H1 (cell line): ENCODE measurements around the gene TMEM154. TPM values are rescaled to one million over a fixed set of nuclear protein-coding genes. Genes with fewer than 3 reads are reported as not detected.
A peak's percentile ranks its signal among the peaks of the same experiment; 100 is the strongest.

ENCODE experiments used
- CTCF ChIA-PET: fragments of 300-600 bp; sonication (Branson Sonifier 250); formaldehyde crosslinking; loops from one replicate; lab custom pipeline; 2021; ENCODE audit not compliant: partially characterized antibody; lab: Charles Lee
- POLR2A ChIA-PET: fragments of 300-600 bp; sonication (Branson Sonifier 250); formaldehyde crosslinking; loops from one replicate; lab custom pipeline; 2021; ENCODE audit warnings: inconsistent platforms; ENCODE audit not compliant: partially characterized antibody; lab: Charles Lee
- DNase-seq, 2 experiments: peaks; one replicate each; pipeline versions ENCODE4 v3.0.0 to v3.0.0-alpha.2; 2010 to 2022; ENCODE audit warnings: low spot score in 2 of 2, low read depth in 1 of 2, mixed read lengths in 1 of 2
- FAIRE-seq: peaks from 2 replicates; lab custom pipeline; 2011; peaks lifted over from hg19 to GRCh38; lab: Jason Lieb, UNC
- H2AFZ ChIP-seq: 2 replicates; pipeline ENCODE4 v1.8.1; 2012; ENCODE audit warnings: low read length, inconsistent platforms
- H2AK5ac ChIP-seq: 2 replicates; pipeline ENCODE4 v1.6.1; 2013; ENCODE audit warnings: low read depth, low read length
- H2BK120ac ChIP-seq: replicated peaks from 2 replicates; pipeline ENCODE3; 2013; ENCODE audit warnings: low read depth, low read length, inconsistent platforms
- H2BK12ac ChIP-seq: 2 replicates; pipeline ENCODE4 v1.6.1; 2013; ENCODE audit warnings: low read depth, low read length
- H2BK15ac ChIP-seq: 2 replicates; pipeline ENCODE4 v1.6.1; 2013; ENCODE audit warnings: low read length
- H2BK20ac ChIP-seq: 2 replicates; pipeline ENCODE4 v1.6.1; 2013; ENCODE audit warnings: low read length
- H2BK5ac ChIP-seq: 2 replicates; pipeline ENCODE4 v1.6.1; 2013; ENCODE audit warnings: low read depth, low read length
- H3K14ac ChIP-seq: 2 replicates; pipeline ENCODE4 v1.6.1; 2013; ENCODE audit warnings: inconsistent platforms; ENCODE audit not compliant: insufficient read length
- H3K18ac ChIP-seq: 2 replicates; pipeline ENCODE4 v1.6.1; 2013; ENCODE audit warnings: low read length; ENCODE audit errors: extremely low read depth
- H3K23ac ChIP-seq: 2 replicates; pipeline ENCODE4 v1.6.1; 2013; ENCODE audit warnings: inconsistent platforms; ENCODE audit not compliant: insufficient read length
- H3K23me2 ChIP-seq: 2 replicates; pipeline ENCODE4 v1.6.1; 2013; ENCODE audit warnings: low read depth, low read length
- H3K27ac ChIP-seq: 2 replicates; pipeline ENCODE4 v1.6.1; 2011; ENCODE audit warnings: low read depth, low read length, inconsistent platforms
- H3K27me3 ChIP-seq, 4 experiments: replicated peaks in 1 of 4; 1 replicate in 1 of 4; 2 replicates in 3 of 4; pipeline versions ENCODE4 v1.6.1 to v1.8.1; 2011 to 2013; ENCODE audit warnings: low read length in 3 of 4, mild to moderate bottlenecking in 3 of 4, inconsistent platforms in 2 of 4, mixed read lengths in 2 of 4, moderate library complexity in 1 of 4; ENCODE audit not compliant: control insufficient read depth in 3 of 4, insufficient read depth in 3 of 4; ENCODE audit errors: extremely low read depth in 1 of 4
- H3K36me3 ChIP-seq, 4 experiments: 2 replicates each; pipeline versions ENCODE4 v1.6.1 to v1.8.1; 2011 to 2013; ENCODE audit warnings: mild to moderate bottlenecking in 4 of 4, low read length in 3 of 4, moderate library complexity in 2 of 4, control low read depth in 1 of 4, inconsistent platforms in 1 of 4; ENCODE audit not compliant: insufficient read depth in 4 of 4, control insufficient read depth in 2 of 4
- H3K4ac ChIP-seq: replicated peaks from 2 replicates; pipeline ENCODE3; 2013; ENCODE audit warnings: low read length, low read depth, mixed read lengths, inconsistent platforms; ENCODE audit not compliant: insufficient read length
- H3K4me1 ChIP-seq, 4 experiments: replicated peaks in 1 of 4; 1 replicate in 1 of 4; 2 replicates in 3 of 4; pipeline versions ENCODE4 v1.6.1 to v1.8.1; 2011 to 2013; ENCODE audit warnings: low read length in 3 of 4, inconsistent platforms in 2 of 4, mixed read lengths in 1 of 4; ENCODE audit not compliant: insufficient read depth in 4 of 4, control insufficient read depth in 3 of 4
- H3K4me2 ChIP-seq, 2 experiments: 2 replicates each; pipeline versions ENCODE4 v1.6.1 to v1.8.1; 2011 to 2013; ENCODE audit warnings: low read depth in 2 of 2, low read length in 2 of 2, control low read depth in 1 of 2, inconsistent platforms in 1 of 2, mild to moderate bottlenecking in 1 of 2; ENCODE audit not compliant: insufficient read depth in 1 of 2
- H3K4me3 ChIP-seq, 4 experiments: fragments of 200-600, 300-600 bp in 1 of 4; sonication (generic), shearing (Covaris generic), sonication (Bioruptor Twin) in 1 of 4; 2 replicates each; pipeline versions ENCODE4 v1.5.1 to v1.8.1; 2011 to 2016; ENCODE audit warnings: low read length in 4 of 4, low read depth in 3 of 4, control low read depth in 2 of 4, inconsistent platforms in 2 of 4, mild to moderate bottlenecking in 2 of 4, mixed read lengths in 1 of 4, moderate library complexity in 1 of 4; ENCODE audit not compliant: insufficient read depth in 2 of 4; ENCODE audit errors: extremely low read depth in 1 of 4
- H3K56ac ChIP-seq: replicated peaks from 2 replicates; pipeline ENCODE3; 2013; ENCODE audit warnings: low read depth, mild to moderate bottlenecking, mixed read lengths, low read length, inconsistent platforms; ENCODE audit not compliant: insufficient read length
- H3K79me1 ChIP-seq: 2 replicates; pipeline ENCODE4 v1.6.1; 2013; ENCODE audit warnings: low read depth, low read length, control low read depth
- H3K79me2 ChIP-seq, 2 experiments: 2 replicates each; pipeline versions ENCODE4 v1.6.1 to v1.8.1; 2012 to 2013; ENCODE audit warnings: low read length in 2 of 2, mild to moderate bottlenecking in 2 of 2, inconsistent platforms in 1 of 2; ENCODE audit not compliant: insufficient read depth in 2 of 2, control insufficient read depth in 1 of 2
- H3K9ac ChIP-seq, 4 experiments: replicated peaks in 1 of 4; 1 replicate in 1 of 4; 2 replicates in 3 of 4; pipeline versions ENCODE4 v1.6.1 to v1.8.1; 2011 to 2013; ENCODE audit warnings: low read depth in 3 of 4, low read length in 3 of 4, control low read depth in 2 of 4, mild to moderate bottlenecking in 2 of 4, moderate library complexity in 2 of 4, inconsistent platforms in 1 of 4; ENCODE audit errors: extremely low read depth in 1 of 4
- H3K9me3 ChIP-seq, 2 experiments: 2 replicates each; pipeline versions ENCODE4 v1.6.1 to v1.8.1; 2012 to 2013; ENCODE audit warnings: mild to moderate bottlenecking in 2 of 2, moderate library complexity in 2 of 2, control low read depth in 1 of 2, inconsistent platforms in 1 of 2, low read depth in 1 of 2, low read length in 1 of 2, mixed read lengths in 1 of 2; ENCODE audit not compliant: insufficient read depth in 2 of 2
- H4K20me1 ChIP-seq, 2 experiments: replicated peaks in 1 of 2; 2 replicates each; pipeline versions ENCODE3 to v1.8.1; 2011 to 2013; ENCODE audit warnings: inconsistent platforms in 2 of 2, low read length in 2 of 2, mild to moderate bottlenecking in 1 of 2; ENCODE audit not compliant: insufficient read depth in 2 of 2, control insufficient read depth in 1 of 2
- H4K5ac ChIP-seq: 2 replicates; pipeline ENCODE4 v1.6.1; 2013; ENCODE audit warnings: low read length, low read depth, mixed read lengths, inconsistent platforms; ENCODE audit not compliant: insufficient read length
- H4K8ac ChIP-seq: 2 replicates; pipeline ENCODE4 v1.8.0; 2013; ENCODE audit warnings: mild to moderate bottlenecking, moderate library complexity, low read length, inconsistent platforms; ENCODE audit not compliant: insufficient read depth; ENCODE audit errors: extremely low read depth
- H4K91ac ChIP-seq: replicated peaks from 2 replicates; pipeline ENCODE3; 2013; ENCODE audit warnings: low read length, mixed read lengths, inconsistent platforms; ENCODE audit not compliant: insufficient read length
- CBX5 ChIP-seq: fragments of 300-800, 300-1000 bp; sonication (generic); IDR thresholded peaks from 2 replicates; pipeline ENCODE4 v1.7.1; 2016; ENCODE audit warnings: antibody characterized with exemption, low read length, low read depth
- EZH2 ChIP-seq: fragments of 200-600 bp; sonication (generic); IDR thresholded peaks from 2 replicates; pipeline ENCODE4 v1.7.1; 2012; ENCODE audit warnings: low read depth, mild to moderate bottlenecking, moderate library complexity, low read length, inconsistent platforms; ENCODE audit not compliant: severe bottlenecking
- POLR2A ChIP-seq, 2 experiments: IDR thresholded peaks; 1 replicate in 1 of 2; 2 replicates in 1 of 2; pipeline ENCODE4 v1.6.1; 2011; ENCODE audit warnings: low read depth in 2 of 2, low read length in 2 of 2, mild to moderate bottlenecking in 2 of 2; ENCODE audit errors: control extremely low read depth in 1 of 2
- RAD21 ChIP-seq, 2 experiments: IDR thresholded peaks in 1 of 2; conservative IDR thresholded peaks in 1 of 2; 2 replicates each; pipeline ENCODE4 v1.6.1; 2011; ENCODE audit warnings: low read depth in 2 of 2, low read length in 2 of 2, improper control_type of control experiment in 1 of 2, inconsistent platforms in 1 of 2, mild to moderate bottlenecking in 1 of 2, moderate library complexity in 1 of 2
- RNF2 ChIP-seq: fragments of 200-900, 300-1000 bp; sonication (generic); IDR thresholded peaks from 2 replicates; pipeline ENCODE4 v1.7.1; 2016; ENCODE audit warnings: borderline replicate concordance, low read depth, mild to moderate bottlenecking, antibody characterized with exemption, low read length; ENCODE audit not compliant: poor library complexity, severe bottlenecking; ENCODE audit errors: missing control alignments
- TBP ChIP-seq: IDR thresholded peaks from 2 replicates; pipeline ENCODE4 v1.6.1; 2011; ENCODE audit warnings: low read depth, low read length, improper control_type of control experiment
- WGBS, 2 experiments: shearing (Covaris generic) in 1 of 2; methylation state at CpG; one replicate each; pipeline versions ENCODE4 v1.1.6 to v1.1.7; 2013 to 2015; ENCODE audit warnings: low lambda C conversion rate in 2 of 2, mixed read lengths in 2 of 2, inconsistent platforms in 1 of 2, low coverage in 1 of 2, missing lambda C conversion rate in 1 of 2; ENCODE audit not compliant: insufficient replicate concordance in 2 of 2, insufficient coverage in 1 of 2, insufficient read length in 1 of 2; ENCODE audit errors: extremely low coverage in 1 of 2, missing lambda C conversion rate in 1 of 2; 5-methylcytosine and 5-hydroxymethylcytosine counted together
- long read RNA-seq, 2 experiments: library from RNA in 1 of 2; library from capped mRNA in 1 of 2; stranded (forward); transcript quantifications; one replicate each; pipeline ENCODE4 v2.0.0, GENCODE V29; 2021; ENCODE audit warnings: inconsistent platforms in 1 of 2
- polyA minus RNA-seq, 3 experiments: library from RNA; depleted of rRNA, polyadenylated mRNA; stranded (reverse); fragments of >200 nt; gene quantifications; 1 replicate in 2 of 3; 2 replicates in 1 of 3; pipeline ENCODE4 v1.2.3, GENCODE V29; 2011
- polyA plus RNA-seq, 7 experiments: library from polyadenylated mRNA; depleted of rRNA in 3 of 7; stranded (reverse) in 5 of 7; unstranded in 2 of 7; fragments of >200 nt in 5 of 7; fragments of 200-250 nt in 2 of 7; gene quantifications; 1 replicate in 5 of 7; 2 replicates in 1 of 7; 4 replicates in 1 of 7; pipeline versions ENCODE4 v1.2.1 to v1.2.3, GENCODE V29; 2011 to 2013; ENCODE audit warnings: missing spikeins in 2 of 7, mixed read lengths in 2 of 7
- total RNA-seq: library from RNA; stranded (reverse); fragmentation: NEBNext Ultra II Directional; extraction: Animal tissue kit (Norgen Biotek cat#: 25700); gene quantifications from 2 replicates; pipeline ENCODE4 v1.2.1, GENCODE V29; 2021

TMEM154 gene, protein sequence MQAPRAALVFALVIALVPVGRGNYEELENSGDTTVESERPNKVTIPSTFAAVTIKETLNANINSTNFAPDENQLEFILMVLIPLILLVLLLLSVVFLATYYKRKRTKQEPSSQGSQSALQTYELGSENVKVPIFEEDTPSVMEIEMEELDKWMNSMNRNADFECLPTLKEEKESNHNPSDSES
- 1.2 and 1.5 TPM in 2 replicates for total RNA-seq
- 0.22 and 0.33 TPM in 2 replicates for polyA plus RNA-seq (2011; rRNA removed)
- 0.27 TPM for polyA plus RNA-seq (2011; cell fraction: cytosol; rRNA removed)
- 0.31 TPM for polyA plus RNA-seq (2011; cell fraction: nucleus; rRNA removed)
- polyA plus RNA-seq (2012, experiment 1 of 2): 0.18 to 0.99 TPM (median 0.69 TPM) in 4 replicates
- polyA plus RNA-seq (2012, experiment 2 of 2): 0.03 TPM
- polyA plus RNA-seq (2013, experiment 1 of 2): 1.1 TPM
- 1.9 TPM for polyA plus RNA-seq (2013, experiment 2 of 2)
- polyA minus RNA-seq (2011; rRNA and poly(A)+ RNA removed): 0.85 and 1.0 TPM in 2 replicates
- polyA minus RNA-seq (2011; cell fraction: cytosol; rRNA and poly(A)+ RNA removed): not detected
- polyA minus RNA-seq (2011; cell fraction: nucleus; rRNA and poly(A)+ RNA removed): 1.9 TPM
- long read RNA-seq, experiment 1: 0 reads
- long read RNA-seq, experiment 2, full-length matches to known transcripts: 1 of 1 reads
- long read RNA-seq, experiment 2, partial matches to known transcripts: 0 of 1 reads
- long read RNA-seq, experiment 2, other reads (novel, unspliced or antisense): 0 of 1 reads

DNA sequence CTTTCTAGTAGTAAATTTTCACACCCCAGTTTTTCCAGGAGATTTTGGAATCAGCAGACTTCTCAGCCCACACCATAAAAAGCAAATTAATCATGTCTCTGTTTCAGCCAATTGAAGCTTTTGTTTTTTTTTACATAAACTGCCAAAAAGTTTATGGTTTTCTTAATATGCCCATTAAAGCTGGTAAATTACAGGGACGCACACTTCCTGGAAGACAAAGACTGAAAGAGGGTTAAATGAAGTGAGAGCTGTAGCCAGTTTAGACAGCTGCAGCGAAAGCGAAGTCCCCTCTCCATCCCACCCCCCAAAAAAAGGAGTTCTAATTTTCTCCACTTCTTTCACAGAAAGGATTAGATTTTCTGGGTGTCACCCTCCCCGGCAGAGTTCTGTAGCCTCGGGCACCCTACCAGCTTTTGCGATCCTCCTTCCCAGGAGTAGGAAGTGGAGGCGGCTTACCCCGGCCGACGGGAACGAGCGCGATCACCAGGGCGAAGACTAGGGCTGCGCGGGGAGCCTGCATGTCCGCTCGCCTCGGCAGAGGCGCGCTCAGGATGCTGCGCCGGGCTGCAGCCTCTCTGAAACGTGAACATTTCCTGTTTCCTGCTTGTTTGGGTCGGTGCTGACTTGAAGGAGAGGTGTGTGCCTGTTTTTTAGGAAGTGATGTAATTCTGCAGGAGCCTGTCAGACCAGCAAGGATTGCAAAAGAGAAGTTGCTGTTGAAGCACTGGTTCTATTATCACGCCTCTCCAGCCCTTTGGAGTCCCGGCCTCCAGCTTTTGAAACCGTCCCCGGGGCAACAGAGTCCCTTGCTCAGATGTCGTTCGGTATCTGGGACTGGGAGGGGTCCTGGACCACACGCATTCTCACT is at the start of gene TMEM154:
TMEM154 (minus strand) TSS at position 584 of the 868 bp plus-strand sequence; CDS start at position 520, 64 bp downstream.
- Histone ChIP-seq H3K14ac (no peak within 1 kb of the TSS), H3K4me3 (peak within 1 kb of the TSS; percentile 51 to 62 (median 58)), H3K23me2 (peaks cover 4% of the 10 kb centered on the region; the same call in 1 of the 2 replicates), H4K91ac (no peak within 1 kb of the TSS), H3K27ac (no peak within 1 kb of the TSS), H3K79me1 (no peaks in the 10 kb centered on the region), H2BK5ac (peak within 1 kb of the TSS; percentile 16; the same call in 1 of the 2 replicates), H2BK12ac (peak within 1 kb of the TSS; percentile 78), H3K56ac (no peak within 1 kb of the TSS), H2BK20ac (peak within 1 kb of the TSS; percentile 88), H3K4me1 (peaks cover 0 to 13% (median 7%) of the 10 kb centered on the region in 4 experiments; a peak in 4 of 7 replicates), H3K18ac (peak within 1 kb of the TSS; percentile 49), H3K36me3 (no peaks in the 10 kb centered on the region), H2BK15ac (no peak within 1 kb of the TSS; the same call in 1 of the 2 replicates), H3K79me2 (no peaks in the 10 kb centered on the region), H3K27me3 (peaks cover 0 to 4% (median 2%) of the 10 kb centered on the region in 4 experiments; a peak in 2 of 7 replicates), H2BK120ac (peak within 1 kb of the TSS; percentile 24), H3K4me2 (peak within 1 kb of the TSS; percentile 74 to 79), H3K4ac (no peak within 1 kb of the TSS), H2AFZ (peak within 1 kb of the TSS; percentile 80), H2AK5ac (no peak within 1 kb of the TSS), H3K9ac (peak within 1 kb of the TSS in 2 of 4 experiments; percentile 35 to 36; a peak in 3 of 7 replicates), H3K23ac (no peak within 1 kb of the TSS), H4K20me1 (no peaks in the 10 kb centered on the region), H4K5ac (no peak within 1 kb of the TSS), H4K8ac (peak within 1 kb of the TSS; percentile 66; the same call in 1 of the 2 replicates), H3K9me3 (no peaks in the 10 kb centered on the region)
- 8% methylated on average over 32 of the region's 32 CpGs; no CpG with 5 or more reads in 1 of the 2 experiments for WGBS, 2 experiments
- ChIA-PET CTCF (interaction anchor here (0.6 to 1.1 kb wide), 3 partner anchors 245 to 1500 kb away, joined by 3 read pairs; no protein-coding TSS in a partner anchor), POLR2A (interaction anchor here (1.6 kb wide), 1 partner anchor 11 kb away, joined by 4 read pairs; no protein-coding TSS in a partner anchor)
- peak; percentile 25 to 77 for DNase-seq
- FAIRE-seq: peak; percentile 7
- TF ChIP-seq RAD21 (IDR thresholded peaks at IDR 0.05 in 1 of 2, conservative IDR thresholded peaks at IDR 0.05 in 1 of 2; ENCODE audit: low read depth in 2 of 2, low read length in 2 of 2) (peak in 1 of 2 experiments; percentile 3; a peak in 1 of 4 replicates), TBP (peak; percentile 24; the same call in 1 of the 2 replicates), EZH2 (no peak), RNF2 (no peak), CBX5 (no peak), POLR2A (IDR thresholded peaks at IDR 0.05; ENCODE audit: control extremely low read depth in 1 of 2, low read depth in 2 of 2, low read length in 2 of 2) (0 out of 3 replicates have a peak, but pooled peaks of 1 of the 2 experiments have one; percentile 33)
